A673 (cell line): ENCODE data around the gene LIMCH1. TPM values are rescaled to one million over a fixed set of nuclear protein-coding genes. Genes with fewer than 3 reads are reported as not detected.

Source experiments
- BruUV-seq: library from RNA; stranded (reverse); fragments of 400-500 nt; replicated peaks from 2 replicates; lab custom pipeline; 2021; lab: Mats Ljungman, UMichigan
- CTCF ChIA-PET: fragments of 300-600 bp; sonication (Branson Sonifier 250); formaldehyde crosslinking; loops from one replicate; lab custom pipeline; 2022; ENCODE audit warnings: antibody characterized with exemption; lab: Charles Lee
- POLR2A ChIA-PET: fragments of 300-600 bp; sonication (Branson Sonifier 250); formaldehyde crosslinking; loops from one replicate; lab custom pipeline; 2022; ENCODE audit warnings: antibody characterized with exemption; ENCODE audit not compliant: low non-redundant PET; lab: Charles Lee
- DNase-seq: peaks from one replicate; pipeline ENCODE4 v3.0.0-alpha.2; 2015; ENCODE audit warnings: low spot score
- H3K27ac ChIP-seq: fragments of 200-600 bp; sonication (generic); 2 replicates; pipeline ENCODE4 v1.5.1; 2016; ENCODE audit warnings: mixed run types, low read depth, mild to moderate bottlenecking, mixed read lengths, antibody characterized with exemption, low read length; ENCODE audit not compliant: poor library complexity, severe bottlenecking
- H3K27me3 ChIP-seq: fragments of 200-600 bp; sonication (generic); replicated peaks from 2 replicates; pipeline ENCODE4 v1.6.1; 2017; ENCODE audit warnings: mixed run types, low read depth, mild to moderate bottlenecking, mixed read lengths, antibody characterized with exemption, low read length; ENCODE audit not compliant: insufficient read depth, poor library complexity
- H3K36me3 ChIP-seq: fragments of 200-600 bp; sonication (generic); 2 replicates; pipeline ENCODE4 v1.6.1; 2016; ENCODE audit warnings: mixed run types, mild to moderate bottlenecking, mixed read lengths, antibody characterized with exemption, low read length; ENCODE audit not compliant: insufficient read depth, poor library complexity, severe bottlenecking
- H3K4me1 ChIP-seq: fragments of 200-600 bp; sonication (generic); 2 replicates; pipeline ENCODE4 v1.6.1; 2017; ENCODE audit warnings: mixed run types, mild to moderate bottlenecking, mixed read lengths, antibody characterized with exemption, low read length; ENCODE audit not compliant: insufficient read depth, poor library complexity, severe bottlenecking
- H3K4me3 ChIP-seq: fragments of 200-600 bp; sonication (generic); 2 replicates; pipeline ENCODE4 v1.5.1; 2016; ENCODE audit warnings: low read depth, mixed run types, mild to moderate bottlenecking, mixed read lengths, low read length; ENCODE audit not compliant: poor library complexity, severe bottlenecking
- H3K9me3 ChIP-seq: fragments of 200-600 bp; sonication (generic); 2 replicates; pipeline ENCODE4 v1.6.1; 2016; ENCODE audit warnings: mixed run types, low read depth, mild to moderate bottlenecking, mixed read lengths, antibody characterized with exemption, low read length; ENCODE audit not compliant: poor library complexity, severe bottlenecking
- CTCF ChIP-seq: fragments of 300-800, 200-600 bp; sonication (generic); conservative IDR thresholded peaks from 2 replicates; pipeline ENCODE4 v1.5.1; 2017; ENCODE audit warnings: low read depth, mild to moderate bottlenecking, antibody characterized with exemption, low read length, moderate library complexity, mixed read lengths
- EZH2 ChIP-seq: fragments of 200-600 bp; sonication (generic); IDR thresholded peaks from 2 replicates; pipeline ENCODE4 v1.6.1; 2017; ENCODE audit warnings: borderline replicate concordance, low read depth, mild to moderate bottlenecking, mixed read lengths, antibody characterized with exemption, low read length; ENCODE audit not compliant: poor library complexity, severe bottlenecking
- intact Hi-C: fragments of 100-400 bp; cut with micrococcal nuclease; formaldehyde crosslinking; loops from one replicate; pipeline ENCODE4 v1.10.0; 2022; ENCODE audit not compliant: unreplicated experiment
- total RNA-seq: library from RNA; stranded (reverse); gene quantifications from 2 replicates; pipeline ENCODE4 v1.2.3, GENCODE V29; 2021

Gene LIMCH1
- total RNA-seq, 1 experiment from 2014 or later: 4.0 TPM

GRCh38 chr4:41538887-41539498 is 1.0 kb downstream of the LIMCH1 start:
- Histone ChIP-seq H3K4me1 (no peaks in the 10 kb centered on the region), H3K36me3 (no peaks in the 10 kb centered on the region), H3K27ac (no peak overlapping the region), H3K27me3 (peaks cover 66% of the 10 kb centered on the region), H3K4me3 (no peak overlapping the region), H3K9me3 (no peaks in the 10 kb centered on the region)
- ChIA-PET POLR2A (no interaction called here), CTCF (no interaction called here)
- TF ChIP-seq CTCF (no peak), EZH2 (no peak)
- DNase-seq: no peak
- no TSS peak for BruUV-seq
- intact Hi-C loops: no loop called here

- intact Hi-C loops: no loop called here
- POLR2A ChIA-PET: no interaction called here
- no peaks in the 10 kb centered on the region for H3K36me3 ChIP-seq
- no TSS peak for BruUV-seq
- no peak overlapping the region for H3K27ac ChIP-seq
- H3K4me3 ChIP-seq: no peak overlapping the region
- CTCF ChIA-PET: interaction anchor here (0.6 kb wide), 1 partner anchor 1721 kb away, joined by 3 read pairs; no protein-coding TSS in a partner anchor
- peaks cover 66% of the 10 kb centered on the region for H3K27me3 ChIP-seq
- H3K4me1 ChIP-seq: no peaks in the 10 kb centered on the region
- H3K9me3 ChIP-seq: no peaks in the 10 kb centered on the region
- TF ChIP-seq EZH2 (no peak), CTCF (no peak)
- DNase-seq: no peak
Measured at GRCh38 chr4:41539711-41540110, 1.8 kb downstream of the LIMCH1 start.

GRCh38 chr4:41540687-41541086 is 2.7 kb downstream of the LIMCH1 start:
- DNase-seq: no peak
- Histone ChIP-seq H3K27me3 (peaks cover 61% of the 10 kb centered on the region), H3K36me3 (no peaks in the 10 kb centered on the region), H3K4me1 (no peaks in the 10 kb centered on the region), H3K4me3 (no peak overlapping the region), H3K27ac (no peak overlapping the region), H3K9me3 (no peaks in the 10 kb centered on the region)
- BruUV-seq: no TSS peak
- intact Hi-C loops: no loop called here
- TF ChIP-seq CTCF (no peak), EZH2 (no peak)
- CTCF ChIA-PET: no interaction called here
- POLR2A ChIA-PET: no interaction called here
